ENCODE results near the gene AGAP1.

Gene AGAP1

GRCh38 chr2:235508371-235509160, 14.7 kb downstream of the AGAP1 start:
- DNase-seq (ENCODE audit: low read depth): no peak

DNA sequence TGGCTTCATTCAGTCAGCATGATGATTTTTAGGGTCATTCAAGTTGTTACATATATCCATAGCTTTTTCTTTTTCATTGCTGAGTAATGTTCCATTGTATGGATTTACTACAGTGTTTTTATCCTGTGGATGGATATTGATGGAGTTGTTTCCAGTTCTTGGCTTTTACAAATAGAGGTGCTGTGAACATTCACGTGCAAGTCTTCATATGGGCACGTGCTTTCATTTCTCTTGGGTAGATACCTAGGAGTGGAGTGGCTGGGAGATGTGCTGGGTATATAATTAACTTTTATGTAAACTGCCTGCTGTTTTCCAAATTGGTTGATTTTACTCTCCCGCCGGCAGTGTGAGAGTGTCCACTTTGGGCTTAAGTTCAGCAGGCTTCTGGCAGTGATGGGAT, 16.5 kb downstream of the AGAP1 start:
- no peak for DNase-seq (ENCODE audit: low read depth)

GRCh38 chr2:235511187-235511661, 17.4 kb downstream of the AGAP1 start:
- DNase-seq (ENCODE audit: low read depth): no peak

- no peak for DNase-seq (ENCODE audit: low read depth)
Observed at GRCh38 chr2:235511751-235512698, 18.2 kb downstream of the AGAP1 start.

DNA sequence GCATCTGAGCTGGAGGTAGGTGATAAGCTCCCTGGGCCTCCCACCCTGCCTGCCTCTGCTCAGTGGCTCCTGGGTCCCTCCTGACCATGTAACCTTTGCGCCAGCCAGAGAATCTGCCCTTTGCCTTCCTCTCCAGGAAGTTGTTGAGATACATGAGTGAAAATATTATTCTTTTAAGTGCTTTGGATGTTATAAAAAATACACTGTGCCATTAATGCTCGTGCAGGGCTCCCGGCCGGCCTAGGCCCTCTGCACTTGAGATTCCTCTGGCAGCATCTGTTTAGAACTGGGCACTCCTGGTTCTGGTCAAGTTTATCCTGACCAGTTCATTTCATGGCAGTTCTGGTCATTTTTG, 18.8 kb downstream of the AGAP1 start:
- DNase-seq (ENCODE audit: low read depth): no peak

GRCh38 chr2:235513984-235514626, 20.3 kb downstream of the AGAP1 start:
- no peak for DNase-seq (ENCODE audit: low read depth)

- DNase-seq (ENCODE audit: low read depth): no peak
Observed at GRCh38 chr2:235514627-235515363, 21.0 kb downstream of the AGAP1 start.

DNA sequence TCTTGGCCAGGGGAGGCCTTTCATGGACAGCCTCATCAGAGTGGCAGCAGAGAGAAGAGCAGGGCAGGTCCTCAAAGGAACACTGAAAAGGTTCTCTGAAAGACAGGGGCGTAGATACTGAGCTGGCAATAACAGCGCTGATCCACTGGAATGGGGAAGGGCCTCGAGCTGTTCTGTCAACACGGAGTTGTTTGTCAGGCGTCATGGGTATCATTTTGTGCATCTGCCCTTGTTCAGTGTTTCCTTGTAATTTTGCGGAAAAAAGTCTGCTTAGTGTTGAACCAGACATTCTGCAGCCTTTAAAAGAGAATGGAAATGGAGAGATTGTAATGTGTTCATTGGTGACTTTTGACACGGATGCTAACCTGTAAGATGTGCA, 21.5 kb downstream of the AGAP1 start:
- no peak for DNase-seq (ENCODE audit: low read depth)

GRCh38 chr2:235515821-235516220, 22.0 kb downstream of the AGAP1 start:
- no peak for DNase-seq (ENCODE audit: low read depth)

- DNase-seq (ENCODE audit: low read depth): no peak
Observed at GRCh38 chr2:235516257-235516656, 22.4 kb downstream of the AGAP1 start.

GRCh38 chr2:235518322-235519090, 24.7 kb downstream of the AGAP1 start:
- DNase-seq (ENCODE audit: low read depth): no peak

DNA sequence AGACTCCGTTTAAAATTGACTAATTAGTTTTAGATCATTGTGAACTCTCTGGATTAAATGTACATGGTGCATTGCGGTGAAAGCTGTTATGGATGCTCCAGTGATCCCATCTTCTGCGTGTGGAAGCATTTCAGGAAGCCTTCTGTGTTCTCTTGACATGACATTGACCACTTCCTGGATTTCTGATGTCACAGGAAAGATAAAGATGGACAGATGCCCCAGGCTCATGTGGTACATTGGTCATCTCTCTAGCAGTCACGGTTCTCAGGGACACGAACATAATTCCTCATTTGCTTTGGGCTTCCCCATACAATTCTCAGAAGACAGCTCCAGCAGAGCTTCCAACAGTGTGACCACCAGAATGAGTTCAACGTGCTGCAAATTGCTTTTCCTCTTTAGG, 26.9 kb downstream of the AGAP1 start:
- no peak for DNase-seq (ENCODE audit: low read depth)

DNA sequence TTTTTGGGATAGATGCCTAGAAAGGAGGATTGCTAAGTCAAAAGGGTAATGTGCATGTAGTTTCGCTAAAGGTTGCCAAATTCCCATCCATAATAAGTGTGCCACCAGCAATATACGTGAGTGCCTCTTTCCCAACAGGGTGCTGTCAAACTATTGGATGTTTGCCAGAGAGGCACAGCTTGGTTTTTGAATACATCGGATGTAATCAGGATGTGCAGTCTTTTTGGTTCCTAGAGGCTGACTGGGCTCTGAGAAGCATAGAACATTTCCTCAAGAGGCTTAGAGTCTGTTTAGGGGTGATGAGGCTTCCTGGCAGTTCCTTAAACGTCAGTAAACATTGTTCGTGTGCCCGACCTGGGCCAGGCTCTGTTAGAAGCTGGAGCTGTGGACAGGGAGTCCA, 28.0 kb downstream of the AGAP1 start:
- no peak for DNase-seq (ENCODE audit: low read depth)

DNA sequence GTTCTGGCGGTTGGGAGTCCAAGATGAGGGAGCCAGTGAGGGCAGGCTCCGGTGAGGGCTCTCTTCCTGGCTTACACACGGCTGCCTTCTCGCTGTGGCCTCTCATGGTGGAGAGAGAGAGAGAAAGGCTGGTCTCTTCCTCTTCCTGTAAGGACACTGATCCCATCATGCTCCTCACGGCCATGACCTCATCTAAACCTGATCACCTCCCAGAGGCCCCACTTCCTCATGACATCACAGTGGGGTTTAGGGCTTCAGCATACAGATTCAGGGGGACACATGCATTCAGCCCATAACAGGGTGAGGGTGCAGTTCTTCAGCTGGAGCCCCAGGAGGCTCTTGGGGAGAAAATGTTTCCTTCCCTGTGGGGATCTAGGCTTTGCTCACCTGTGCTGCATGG, 29.2 kb downstream of the AGAP1 start:
- DNase-seq (ENCODE audit: low read depth): no peak

- no peak for DNase-seq (ENCODE audit: low read depth)
Observed at GRCh38 chr2:235523486-235524150, 29.8 kb downstream of the AGAP1 start.

DNA sequence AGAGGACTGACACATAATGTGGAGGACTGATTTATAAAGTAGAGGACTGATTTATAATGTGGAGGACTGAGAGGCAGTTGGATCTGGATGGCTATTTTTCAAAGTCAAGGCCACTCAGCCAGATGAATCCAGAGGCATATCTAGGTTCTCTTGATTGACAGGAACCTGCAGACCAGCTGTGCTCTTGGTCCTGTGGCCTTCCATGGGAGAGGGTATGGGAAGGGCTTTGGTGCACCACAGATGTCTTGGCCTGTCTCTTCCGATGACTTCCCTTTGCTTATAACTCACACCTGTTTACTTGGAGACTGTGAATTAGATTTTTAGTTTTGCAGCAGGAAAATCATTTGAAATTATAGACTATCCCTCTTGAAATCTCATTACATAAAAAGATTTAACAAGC, 32.3 kb downstream of the AGAP1 start:
- no peak for DNase-seq (ENCODE audit: low read depth)

GRCh38 chr2:235527806-235528469, 34.1 kb downstream of the AGAP1 start:
- DNase-seq (ENCODE audit: low read depth): no peak

DNA sequence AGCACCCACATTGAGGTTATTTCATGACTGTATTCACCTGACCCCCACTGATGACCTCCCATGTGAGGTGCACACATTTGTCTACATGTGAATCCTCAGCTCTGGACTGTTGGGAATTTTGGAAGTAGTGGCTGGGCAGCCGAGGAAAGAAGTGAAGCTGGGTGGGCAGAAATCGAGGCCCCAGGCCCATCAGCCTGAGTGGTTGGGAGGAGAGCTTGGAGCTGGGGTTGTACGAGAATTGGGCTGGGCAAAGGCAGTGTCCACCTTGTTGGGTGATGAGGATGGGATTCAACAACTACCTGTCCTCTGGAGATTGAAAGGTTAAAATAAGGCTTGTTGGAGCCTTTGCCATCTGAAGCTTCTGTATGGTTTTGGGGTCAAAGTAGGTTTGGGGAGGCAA, 35.8 kb downstream of the AGAP1 start:
- no peak for DNase-seq (ENCODE audit: low read depth)

DNA sequence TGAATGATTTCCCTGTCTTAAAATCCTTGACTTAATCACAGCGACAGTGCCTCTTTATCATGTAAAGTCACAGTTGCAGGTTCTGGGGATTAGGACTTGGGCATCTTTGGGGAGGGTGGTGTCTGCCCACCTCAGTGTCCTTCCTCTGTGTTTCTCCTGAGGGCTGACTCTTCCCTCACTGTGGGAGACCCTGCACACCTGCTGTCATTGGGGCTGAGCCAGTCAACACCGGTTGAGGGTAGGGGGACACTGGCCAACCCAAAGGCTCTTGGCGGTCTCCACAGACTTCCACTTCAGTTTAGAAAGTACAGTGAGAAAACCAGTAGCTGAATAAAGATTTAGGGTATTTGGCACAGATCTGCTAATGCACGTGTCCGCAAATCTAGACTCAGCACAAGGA, 36.9 kb downstream of the AGAP1 start:
- DNase-seq (ENCODE audit: low read depth): no peak

DNA sequence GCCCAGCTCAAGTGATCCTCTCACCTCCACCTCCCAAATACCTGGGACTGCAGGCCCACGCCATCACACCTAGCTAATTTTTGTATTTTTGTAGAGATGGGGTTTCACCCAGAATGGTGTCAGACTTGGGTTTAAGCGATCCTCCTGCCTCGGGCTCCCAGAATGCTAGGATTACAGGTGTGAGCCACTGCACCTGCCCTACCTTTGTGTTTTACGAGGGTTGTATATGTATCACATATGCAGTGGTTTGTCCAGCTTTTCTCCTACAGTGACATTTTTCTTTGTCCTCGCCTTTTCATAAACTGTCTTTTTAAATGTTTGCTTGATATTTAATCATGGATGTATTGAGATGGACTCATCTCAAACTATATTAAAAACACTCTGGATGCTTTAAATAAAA, 38.5 kb downstream of the AGAP1 start:
- DNase-seq (ENCODE audit: low read depth): no peak
